ENCODE results near the gene NPHP3.

The NPHP3 gene

GRCh38 chr3:132709761-132710160 lies 12.4 kb downstream of the NPHP3 start:
- no peaks in the 10 kb centered on the region for H3K4me1 Mint-ChIP-seq
- H3K9me3 Mint-ChIP-seq: no peaks in the 10 kb centered on the region
- H3K27me3 Mint-ChIP-seq (ENCODE audit: low read depth): no peaks in the 10 kb centered on the region
- no peak overlapping the region for H3K27ac Mint-ChIP-seq
- H3K36me3 Mint-ChIP-seq (ENCODE audit: low read depth): peaks cover 71% of the 10 kb centered on the region
- no peak overlapping the region for H3K4me3 Mint-ChIP-seq
- TF ChIP-seq CTCF (IDR thresholded peaks at IDR 0.05; ENCODE audit: unreplicated experiment in 3 of 3): no peak

GRCh38 chr3:132703733-132704132 lies 18.5 kb downstream of the NPHP3 start:
- no peaks in the 10 kb centered on the region for H3K4me1 Mint-ChIP-seq
- peaks cover 85% of the 10 kb centered on the region for H3K36me3 Mint-ChIP-seq (ENCODE audit: low read depth)
- H3K27ac Mint-ChIP-seq: no peak overlapping the region
- no peak overlapping the region for H3K4me3 Mint-ChIP-seq
- TF ChIP-seq CTCF (IDR thresholded peaks at IDR 0.05; ENCODE audit: unreplicated experiment in 3 of 3): no peak
- H3K27me3 Mint-ChIP-seq (ENCODE audit: low read depth): no peaks in the 10 kb centered on the region
- H3K9me3 Mint-ChIP-seq: no peaks in the 10 kb centered on the region

- Mint-ChIP-seq H3K27me3 (ENCODE audit: low read depth) (no peaks in the 10 kb centered on the region), H3K4me3 (no peak overlapping the region), H3K36me3 (ENCODE audit: low read depth) (peaks cover 57% of the 10 kb centered on the region), H3K27ac (no peak overlapping the region), H3K4me1 (no peaks in the 10 kb centered on the region), H3K9me3 (no peaks in the 10 kb centered on the region)
- no peak for TF ChIP-seq CTCF (IDR thresholded peaks at IDR 0.05; ENCODE audit: unreplicated experiment in 3 of 3)
These were observed 26.8 kb downstream of the NPHP3 start for GRCh38 chr3:132695422-132695821.

GRCh38 chr3:132694991-132695390 lies 27.2 kb downstream of the NPHP3 start:
- H3K36me3 Mint-ChIP-seq (ENCODE audit: low read depth): peaks cover 55% of the 10 kb centered on the region
- H3K4me3 Mint-ChIP-seq: no peak overlapping the region
- no peaks in the 10 kb centered on the region for H3K4me1 Mint-ChIP-seq
- TF ChIP-seq CTCF (IDR thresholded peaks at IDR 0.05; ENCODE audit: unreplicated experiment in 3 of 3): no peak
- H3K27ac Mint-ChIP-seq: no peak overlapping the region
- H3K9me3 Mint-ChIP-seq: no peaks in the 10 kb centered on the region
- H3K27me3 Mint-ChIP-seq (ENCODE audit: low read depth): no peaks in the 10 kb centered on the region

- no peak overlapping the region for H3K4me3 Mint-ChIP-seq
- no peak overlapping the region for H3K27ac Mint-ChIP-seq
- no peaks in the 10 kb centered on the region for H3K9me3 Mint-ChIP-seq
- peaks cover 44% of the 10 kb centered on the region for H3K36me3 Mint-ChIP-seq (ENCODE audit: low read depth)
- H3K27me3 Mint-ChIP-seq (ENCODE audit: low read depth): no peaks in the 10 kb centered on the region
- TF ChIP-seq CTCF (IDR thresholded peaks at IDR 0.05; ENCODE audit: unreplicated experiment in 3 of 3): no peak
- H3K4me1 Mint-ChIP-seq: no peaks in the 10 kb centered on the region
These were observed 32.2 kb downstream of the NPHP3 start for GRCh38 chr3:132690040-132690439.

- Mint-ChIP-seq H3K27me3 (ENCODE audit: low read depth) (no peaks in the 10 kb centered on the region), H3K4me3 (no peak overlapping the region), H3K4me1 (no peaks in the 10 kb centered on the region), H3K36me3 (ENCODE audit: low read depth) (peaks cover 51% of the 10 kb centered on the region), H3K9me3 (no peaks in the 10 kb centered on the region), H3K27ac (peak overlapping the region in 1 of 3 experiments; percentile 56)
- no peak for TF ChIP-seq CTCF (IDR thresholded peaks at IDR 0.05; ENCODE audit: unreplicated experiment in 3 of 3)
These were observed 40.0 kb downstream of the NPHP3 start for GRCh38 chr3:132682201-132682600.
